ENCODE results near the gene RHOC.
"Not testable (repeated sequence)": the region's sequence is repeated elsewhere in the genome, so short reads cannot be mapped to it uniquely, and the experiment has no call there.

RHOC gene

DNA sequence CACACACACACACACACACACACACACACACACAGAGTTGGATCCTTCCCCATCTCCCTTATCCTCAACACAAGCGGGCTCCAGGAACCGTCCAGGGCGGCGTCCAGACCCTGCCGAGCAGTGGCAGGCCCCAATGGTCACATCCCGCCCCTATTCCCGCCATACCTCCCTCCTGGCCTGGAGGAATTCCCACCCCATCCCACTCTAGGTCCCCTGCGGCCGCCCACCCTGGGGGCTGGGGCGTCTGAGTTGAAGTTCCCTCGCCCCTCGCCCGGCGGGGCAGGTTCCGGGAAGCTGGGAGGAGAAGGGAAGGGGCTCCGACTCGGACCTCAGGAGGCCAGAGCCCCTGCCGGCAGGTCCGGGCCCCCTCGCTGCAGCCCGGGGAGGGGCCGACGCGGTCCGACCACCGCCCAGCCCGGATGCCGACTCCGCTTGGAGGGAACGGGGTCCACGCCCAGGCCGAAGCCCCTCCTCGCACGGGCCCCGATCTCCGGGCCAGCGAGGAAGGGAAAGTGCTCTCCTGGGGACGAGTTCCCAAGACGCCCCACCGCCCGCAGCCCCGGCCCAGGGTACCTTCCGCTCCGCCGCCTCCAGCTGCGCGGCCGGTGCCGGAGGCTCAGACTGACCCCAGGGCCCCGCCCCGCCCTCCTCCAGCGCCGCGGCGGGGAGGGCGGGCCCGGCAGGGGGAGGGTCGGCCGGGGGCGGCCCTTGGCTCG is at the start of gene RHOC:
Gene RHOC, minus strand, starts transcription at position 623 of the 716 bp plus-strand sequence. CDS start 3,328 bp downstream, outside the sequence.
- DNase-seq (ENCODE audit: low spot score in 2 of 2): no peak
- Mint-ChIP-seq H3K4me3 (peak within 1 kb of the TSS; percentile 76), H3K9me3 (no peaks in the 10 kb centered on the region), H3K36me3 (ENCODE audit: insufficient read depth) (peaks cover 20% of the 10 kb centered on the region), H3K4me1 (peaks cover 54% of the 10 kb centered on the region), H3K27me3 (no peaks in the 10 kb centered on the region), H3K27ac (ENCODE audit: low read depth) (peak within 1 kb of the TSS; percentile 80)
- peak; percentile 31 for ATAC-seq (replicated peaks; ENCODE audit: extremely low read depth, poor library complexity, severe bottlenecking)

- H3K9me3 Mint-ChIP-seq: no peaks in the 10 kb centered on the region
- DNase-seq (ENCODE audit: low spot score in 2 of 2) (no peak), ATAC-seq (replicated peaks; ENCODE audit: extremely low read depth, poor library complexity, severe bottlenecking) (no peak)
- no peaks in the 10 kb centered on the region for H3K36me3 Mint-ChIP-seq (ENCODE audit: insufficient read depth)
- H3K4me1 Mint-ChIP-seq: no peaks in the 10 kb centered on the region
- H3K27me3 Mint-ChIP-seq: peaks cover 82% of the 10 kb centered on the region
- H3K4me3 Mint-ChIP-seq: no peak overlapping the region
- no peak overlapping the region for H3K27ac Mint-ChIP-seq (ENCODE audit: low read depth)
Measured at GRCh38 chr1:112754116-112754628, 47.2 kb upstream of the RHOC start.

DNA sequence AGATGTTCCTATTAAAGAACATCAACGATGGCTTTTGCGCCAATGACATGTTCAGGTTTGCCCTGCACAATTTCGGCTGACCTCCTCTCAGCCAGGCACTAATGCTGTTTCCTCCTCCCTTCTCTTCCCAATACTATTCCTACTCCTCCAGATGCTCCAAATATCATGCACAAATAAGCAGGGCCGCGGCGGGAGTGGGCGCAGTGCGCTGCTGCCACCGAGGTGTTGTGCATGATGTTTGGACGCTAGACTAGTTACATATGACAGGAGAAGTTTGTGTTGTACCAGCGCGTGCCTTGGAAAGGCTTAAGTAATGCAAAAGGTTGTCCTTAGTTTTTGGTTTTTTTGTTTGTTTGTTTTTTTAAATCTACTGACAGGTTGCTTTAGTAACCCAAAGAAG is 41.5 kb upstream of the RHOC start:
- Mint-ChIP-seq H3K4me3 (no peak overlapping the region), H3K27me3 (peaks cover 67% of the 10 kb centered on the region), H3K36me3 (ENCODE audit: insufficient read depth) (peaks cover 2% of the 10 kb centered on the region), H3K9me3 (no peaks in the 10 kb centered on the region), H3K4me1 (peaks cover 7% of the 10 kb centered on the region), H3K27ac (ENCODE audit: low read depth) (no peak overlapping the region)
- DNase-seq (ENCODE audit: low spot score in 2 of 2) (no peak), ATAC-seq (replicated peaks; ENCODE audit: extremely low read depth, poor library complexity, severe bottlenecking) (no peak)

GRCh38 chr1:112744009-112744578 is 37.2 kb upstream of the RHOC start:
- H3K36me3 Mint-ChIP-seq (ENCODE audit: insufficient read depth): peaks cover 2% of the 10 kb centered on the region
- H3K4me1 Mint-ChIP-seq: peaks cover 7% of the 10 kb centered on the region
- no peak overlapping the region for H3K27ac Mint-ChIP-seq (ENCODE audit: low read depth)
- peaks cover 85% of the 10 kb centered on the region for H3K27me3 Mint-ChIP-seq
- DNase-seq (ENCODE audit: low spot score in 2 of 2): no peak
- no peak for ATAC-seq (replicated peaks; ENCODE audit: extremely low read depth, poor library complexity, severe bottlenecking)
- no peaks in the 10 kb centered on the region for H3K9me3 Mint-ChIP-seq
- no peak overlapping the region for H3K4me3 Mint-ChIP-seq

- DNase-seq (ENCODE audit: low spot score in 2 of 2): no peak
- Mint-ChIP-seq H3K4me1 (peaks cover 7% of the 10 kb centered on the region), H3K36me3 (ENCODE audit: insufficient read depth) (no peaks in the 10 kb centered on the region), H3K27me3 (peaks cover 87% of the 10 kb centered on the region), H3K4me3 (peak overlapping the region; percentile 4), H3K9me3 (no peaks in the 10 kb centered on the region), H3K27ac (ENCODE audit: low read depth) (no peak overlapping the region)
- no peak for ATAC-seq (replicated peaks; ENCODE audit: extremely low read depth, poor library complexity, severe bottlenecking)
Measured at GRCh38 chr1:112743174-112744008, 36.5 kb upstream of the RHOC start.

DNA sequence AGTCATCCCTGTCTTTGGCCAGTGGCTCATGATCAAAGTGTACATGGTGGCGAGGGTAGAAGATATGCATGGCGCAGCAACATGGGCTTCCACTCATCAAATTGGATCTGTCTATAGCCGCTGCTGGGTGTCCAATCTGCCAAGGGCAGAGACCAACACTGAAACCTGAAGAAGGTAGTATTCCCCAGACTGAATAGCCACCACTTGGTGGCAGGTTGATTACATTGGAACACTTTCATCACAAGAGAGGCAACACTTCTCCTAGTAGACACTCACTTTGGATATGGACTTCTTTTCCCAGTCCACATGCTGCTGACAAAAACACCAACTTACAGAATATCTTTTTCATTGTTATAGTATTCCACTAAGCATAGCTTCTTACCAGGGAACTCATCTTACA is 30.6 kb upstream of the RHOC start:
- Mint-ChIP-seq H3K27me3 (peaks cover 80% of the 10 kb centered on the region), H3K36me3 (ENCODE audit: insufficient read depth) (no peaks in the 10 kb centered on the region), H3K4me1 (no peaks in the 10 kb centered on the region), H3K4me3 (no peak overlapping the region), H3K27ac (ENCODE audit: low read depth) (no peak overlapping the region), H3K9me3 (no peaks in the 10 kb centered on the region)
- ATAC-seq (replicated peaks; ENCODE audit: extremely low read depth, poor library complexity, severe bottlenecking) (no peak), DNase-seq (ENCODE audit: low spot score in 2 of 2) (no peak)

DNA sequence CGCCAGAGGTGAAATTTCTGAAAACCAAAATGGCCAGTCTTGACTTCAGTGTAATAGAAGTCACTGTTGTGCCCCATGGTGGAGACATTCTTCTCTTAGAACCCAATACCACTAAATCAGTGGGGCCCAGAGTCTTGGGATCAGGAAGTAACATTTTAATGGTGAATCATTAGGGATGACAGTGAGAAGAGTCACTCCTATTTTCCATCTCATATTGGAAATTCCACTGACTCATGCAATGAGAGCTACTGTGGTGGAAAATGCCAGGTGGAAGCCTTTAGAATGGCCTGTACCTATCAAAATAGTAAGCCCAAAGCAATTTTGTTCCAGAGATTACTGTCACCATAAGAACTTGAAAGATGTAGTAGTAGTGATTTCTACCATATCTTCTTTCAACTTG is 28.8 kb upstream of the RHOC start:
- Mint-ChIP-seq H3K9me3 (no peaks in the 10 kb centered on the region), H3K4me1 (no peaks in the 10 kb centered on the region), H3K36me3 (ENCODE audit: insufficient read depth) (no peaks in the 10 kb centered on the region), H3K27ac (ENCODE audit: low read depth) (no peak overlapping the region), H3K4me3 (no peak overlapping the region), H3K27me3 (peaks cover 61% of the 10 kb centered on the region)
- ATAC-seq (replicated peaks; ENCODE audit: extremely low read depth, poor library complexity, severe bottlenecking) (no peak), DNase-seq (ENCODE audit: low spot score in 2 of 2) (no peak)

- H3K4me3 Mint-ChIP-seq: no peak overlapping the region
- H3K4me1 Mint-ChIP-seq: no peaks in the 10 kb centered on the region
- no peaks in the 10 kb centered on the region for H3K36me3 Mint-ChIP-seq (ENCODE audit: insufficient read depth)
- H3K27me3 Mint-ChIP-seq: peaks cover 23% of the 10 kb centered on the region
- H3K27ac Mint-ChIP-seq (ENCODE audit: low read depth): no peak overlapping the region
- ATAC-seq (replicated peaks; ENCODE audit: extremely low read depth, poor library complexity, severe bottlenecking) (no peak), DNase-seq (ENCODE audit: low spot score in 2 of 2) (no peak)
- H3K9me3 Mint-ChIP-seq: no peaks in the 10 kb centered on the region
Measured at GRCh38 chr1:112731451-112731850, 24.5 kb upstream of the RHOC start.

DNA sequence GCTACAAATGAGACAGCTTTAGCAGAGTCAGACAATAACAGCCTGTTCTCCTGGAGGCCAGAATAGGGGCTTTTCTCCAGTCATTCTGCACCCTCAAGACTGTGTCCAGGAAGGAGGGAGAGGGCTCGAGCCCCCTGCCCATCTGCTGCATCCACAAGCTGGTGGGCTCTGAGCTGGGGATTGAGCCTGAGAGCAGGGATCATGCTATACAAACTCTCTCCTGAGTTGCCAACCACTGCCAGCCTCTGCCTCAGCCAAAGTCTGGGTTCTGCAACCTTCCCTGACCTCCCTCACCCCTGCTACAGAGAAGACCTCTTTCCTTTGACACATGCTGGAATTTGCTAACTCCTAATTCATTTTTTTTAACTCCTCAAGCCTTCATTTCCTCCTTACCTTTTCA is 23.0 kb upstream of the RHOC start:
- H3K4me3 Mint-ChIP-seq: no peak overlapping the region
- ATAC-seq (replicated peaks; ENCODE audit: extremely low read depth, poor library complexity, severe bottlenecking) (no peak), DNase-seq (ENCODE audit: low spot score in 2 of 2) (no peak)
- peaks cover 21% of the 10 kb centered on the region for H3K27me3 Mint-ChIP-seq
- no peaks in the 10 kb centered on the region for H3K9me3 Mint-ChIP-seq
- no peaks in the 10 kb centered on the region for H3K36me3 Mint-ChIP-seq (ENCODE audit: insufficient read depth)
- no peak overlapping the region for H3K27ac Mint-ChIP-seq (ENCODE audit: low read depth)
- H3K4me1 Mint-ChIP-seq: no peaks in the 10 kb centered on the region

DNA sequence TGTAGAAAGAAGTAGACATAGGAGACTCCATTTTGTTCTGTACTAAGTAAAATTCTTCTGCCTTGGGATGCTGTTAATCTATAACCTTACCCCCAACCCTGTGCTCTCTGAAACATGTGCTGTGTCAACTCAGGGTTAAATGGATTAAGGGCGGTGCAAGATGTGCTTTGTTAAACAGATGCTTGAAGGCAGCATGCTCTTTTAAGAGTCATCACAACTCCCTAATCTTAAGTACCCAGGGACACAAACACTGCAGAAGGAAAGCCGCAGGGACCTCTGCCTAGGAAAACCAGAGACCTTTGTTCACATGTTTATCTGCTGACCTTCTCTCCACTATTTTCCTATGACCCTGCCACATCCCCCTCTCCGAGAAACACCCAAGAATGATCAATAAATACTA is 22.1 kb upstream of the RHOC start:
- peaks cover 12% of the 10 kb centered on the region for H3K27me3 Mint-ChIP-seq
- H3K36me3 Mint-ChIP-seq (ENCODE audit: insufficient read depth); H3K27ac Mint-ChIP-seq (ENCODE audit: low read depth); H3K9me3 Mint-ChIP-seq; H3K4me1 Mint-ChIP-seq; ATAC-seq (replicated peaks; ENCODE audit: extremely low read depth, poor library complexity, severe bottlenecking); H3K4me3 Mint-ChIP-seq; DNase-seq (ENCODE audit: low spot score in 2 of 2): not testable (repeated sequence)

DNA sequence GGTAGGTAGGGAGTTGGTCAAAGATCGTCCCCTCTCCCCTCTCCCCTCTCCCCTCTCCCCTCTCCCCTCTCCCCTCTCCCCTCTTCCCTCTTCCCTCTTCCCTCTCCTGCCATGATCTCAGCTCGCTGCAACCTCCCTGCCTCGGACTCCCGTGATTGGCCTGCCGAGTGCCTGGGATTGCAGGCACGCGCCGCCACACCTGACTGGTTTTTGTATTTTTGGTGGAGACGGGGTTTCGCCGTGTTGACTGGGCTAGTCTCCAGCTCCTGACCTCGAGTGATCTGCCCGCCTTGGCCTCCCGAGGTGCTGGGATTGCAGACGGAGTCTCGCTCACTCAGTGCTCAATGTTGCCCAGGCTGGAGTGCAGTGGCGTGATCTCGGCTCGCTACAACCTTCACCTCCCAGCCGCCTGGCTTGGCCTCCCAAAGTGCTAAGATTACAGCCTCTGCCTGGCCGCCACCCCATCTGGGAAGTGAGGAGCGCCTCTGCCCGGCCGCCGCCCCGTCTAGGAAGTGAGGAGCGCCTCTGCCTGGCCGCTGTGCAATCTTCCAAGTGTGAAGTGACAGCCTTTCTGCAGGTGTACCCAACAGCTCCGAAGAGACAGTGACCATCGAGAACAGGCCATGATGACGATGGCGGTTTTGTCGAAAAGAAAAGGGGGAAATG is 21.5 kb upstream of the RHOC start:
- H3K4me1 Mint-ChIP-seq; H3K36me3 Mint-ChIP-seq (ENCODE audit: insufficient read depth); DNase-seq (ENCODE audit: low spot score in 2 of 2); H3K9me3 Mint-ChIP-seq; H3K27ac Mint-ChIP-seq (ENCODE audit: low read depth); H3K4me3 Mint-ChIP-seq; ATAC-seq (replicated peaks; ENCODE audit: extremely low read depth, poor library complexity, severe bottlenecking): not testable (repeated sequence)
- peaks cover 12% of the 10 kb centered on the region for H3K27me3 Mint-ChIP-seq

GRCh38 chr1:112727716-112728115 is 20.8 kb upstream of the RHOC start:
- no peaks in the 10 kb centered on the region for H3K4me1 Mint-ChIP-seq
- H3K36me3 Mint-ChIP-seq (ENCODE audit: insufficient read depth): no peaks in the 10 kb centered on the region
- no peak overlapping the region for H3K27ac Mint-ChIP-seq (ENCODE audit: low read depth)
- DNase-seq (ENCODE audit: low spot score in 2 of 2) (no peak), ATAC-seq (replicated peaks; ENCODE audit: extremely low read depth, poor library complexity, severe bottlenecking) (no peak)
- peaks cover 12% of the 10 kb centered on the region for H3K27me3 Mint-ChIP-seq
- no peak overlapping the region for H3K4me3 Mint-ChIP-seq
- H3K9me3 Mint-ChIP-seq: no peaks in the 10 kb centered on the region

Measured in central memory CD8-positive, alpha-beta T cell (primary cell).